ENCODE results near the gene CCDC154.
"Not testable (repeated sequence)": the region's sequence is repeated elsewhere in the genome, so short reads cannot be mapped to it uniquely, and the experiment has no call there.

The CCDC154 gene

DNA sequence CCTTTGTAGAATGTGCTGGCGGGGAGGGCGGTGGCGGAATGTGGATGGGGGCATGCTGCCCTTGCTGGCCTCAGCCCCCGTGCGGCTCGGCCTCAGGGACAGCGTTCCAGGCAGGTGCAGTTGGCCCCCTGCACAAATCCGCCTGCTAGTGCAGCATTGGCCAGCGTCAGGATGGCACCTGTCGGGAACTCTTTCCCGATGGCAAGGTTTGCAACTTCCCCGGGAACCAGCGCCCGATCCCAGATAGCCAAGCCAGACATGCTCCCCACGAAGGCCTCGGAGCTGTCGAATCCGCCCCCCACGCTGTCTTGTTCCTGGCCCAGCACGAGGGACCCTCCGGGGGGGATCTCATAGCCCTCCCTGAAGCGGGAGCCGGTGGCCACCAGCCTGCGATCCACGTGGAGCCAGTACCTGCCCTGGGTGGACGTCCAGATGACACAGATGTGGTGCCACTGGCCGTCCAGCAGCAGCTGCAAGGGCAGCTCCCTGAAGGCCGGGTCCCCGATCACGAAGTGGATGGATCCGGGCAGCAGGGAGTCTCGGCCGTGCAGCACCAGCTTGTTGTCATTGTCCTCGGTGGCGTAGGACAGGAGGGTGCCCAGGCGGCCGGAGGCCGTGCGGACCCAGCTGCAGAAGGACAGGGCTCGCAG is 41.6 kb upstream of the CCDC154 start:
- Histone ChIP-seq H3K4me3 (ENCODE audit: low read length) (no peak overlapping the region), H3K4me1 (ENCODE audit: control insufficient read depth, insufficient read depth, low read length) (peaks cover 4% of the 10 kb centered on the region), H3K36me3 (ENCODE audit: insufficient read depth, low read length) (no peaks in the 10 kb centered on the region), H3K9me3 (replicated peaks; ENCODE audit: low read length) (no peaks in the 10 kb centered on the region), H3K9ac (ENCODE audit: low read depth, low read length) (no peak overlapping the region), H3K27me3 (ENCODE audit: control insufficient read depth, insufficient read depth, low read length) (peaks cover 10% of the 10 kb centered on the region), H3K4me2 (ENCODE audit: low read length) (no peak overlapping the region)

DNA sequence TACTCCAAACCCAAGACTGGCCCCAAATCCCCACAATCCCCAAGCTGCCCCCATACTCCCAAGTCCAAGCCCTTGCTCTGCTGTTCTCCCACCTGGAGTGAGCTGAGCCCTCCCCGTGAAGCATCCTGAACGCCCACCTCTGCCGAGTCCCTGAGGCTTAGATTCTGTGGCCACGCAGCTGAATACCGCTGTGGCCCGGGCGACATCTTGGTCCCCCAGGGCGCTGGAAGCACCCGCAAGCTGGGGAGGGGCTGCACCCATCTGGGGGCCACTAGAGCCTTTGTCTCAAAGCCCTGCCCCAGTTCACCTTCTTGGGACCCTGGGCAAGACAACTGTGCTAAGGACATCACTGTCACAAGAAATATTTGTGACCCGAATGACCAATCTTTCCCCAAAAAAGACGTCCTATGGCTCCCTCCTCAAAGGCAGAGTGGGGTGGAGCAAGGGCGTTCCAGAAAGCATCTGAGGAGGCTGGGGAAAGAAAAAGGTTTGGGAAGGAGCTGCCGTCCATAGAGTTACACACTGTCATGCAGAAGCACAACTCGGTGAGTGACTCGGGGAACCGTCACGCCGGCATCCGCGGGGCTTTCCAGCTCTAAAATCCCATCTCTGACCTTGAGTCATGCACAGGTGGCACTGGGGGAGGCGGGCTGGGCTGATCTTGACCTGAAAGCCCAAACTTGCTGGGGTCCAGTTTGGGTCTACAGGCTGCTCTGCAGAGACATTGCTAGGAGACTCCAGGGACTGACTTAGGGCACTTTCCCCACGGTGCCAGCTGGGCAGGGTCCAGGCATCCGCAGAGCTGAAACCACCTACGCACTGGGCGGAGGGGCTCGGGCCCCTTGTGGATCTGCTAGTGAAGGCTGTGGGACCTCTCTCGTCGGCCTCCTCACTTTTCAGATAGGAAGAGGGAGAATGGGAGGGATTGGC is 37.8 kb upstream of the CCDC154 start:
- no peaks in the 10 kb centered on the region for H3K36me3 ChIP-seq (ENCODE audit: insufficient read depth, low read length)
- H3K4me3 ChIP-seq (ENCODE audit: low read length): no peak overlapping the region
- H3K9me3 ChIP-seq (replicated peaks; ENCODE audit: low read length): no peaks in the 10 kb centered on the region
- H3K27me3 ChIP-seq (ENCODE audit: control insufficient read depth, insufficient read depth, low read length): peaks cover 10% of the 10 kb centered on the region
- H3K9ac ChIP-seq (ENCODE audit: low read depth, low read length): no peak overlapping the region
- no peak overlapping the region for H3K4me2 ChIP-seq (ENCODE audit: low read length)
- peaks cover 4% of the 10 kb centered on the region for H3K4me1 ChIP-seq (ENCODE audit: control insufficient read depth, insufficient read depth, low read length)

DNA sequence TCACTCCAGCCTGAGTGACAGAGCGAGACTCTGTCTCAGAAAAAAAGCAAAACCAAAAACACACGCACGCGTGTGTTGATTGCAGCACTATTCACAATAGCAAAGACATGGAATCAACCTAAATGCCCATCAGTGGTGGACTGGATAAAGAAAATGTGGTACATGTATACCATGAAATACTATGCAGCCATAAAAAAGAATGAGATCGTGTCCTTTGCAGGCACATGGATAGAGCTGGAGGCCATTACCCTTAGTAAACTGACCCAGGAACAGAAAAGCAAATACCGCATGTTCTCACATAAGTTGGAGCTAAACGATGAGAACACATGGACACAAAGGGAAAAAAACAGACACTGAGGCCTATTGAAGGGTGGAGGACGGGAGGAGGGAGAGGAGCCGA is 34.6 kb upstream of the CCDC154 start:
- H3K27me3 ChIP-seq (ENCODE audit: control insufficient read depth, insufficient read depth, low read length); H3K9ac ChIP-seq (ENCODE audit: low read depth, low read length); H3K4me2 ChIP-seq (ENCODE audit: low read length); H3K36me3 ChIP-seq (ENCODE audit: insufficient read depth, low read length); H3K9me3 ChIP-seq (replicated peaks; ENCODE audit: low read length); H3K4me3 ChIP-seq (ENCODE audit: low read length): not testable (repeated sequence)
- peaks cover 11% of the 10 kb centered on the region for H3K4me1 ChIP-seq (ENCODE audit: control insufficient read depth, insufficient read depth, low read length)

DNA sequence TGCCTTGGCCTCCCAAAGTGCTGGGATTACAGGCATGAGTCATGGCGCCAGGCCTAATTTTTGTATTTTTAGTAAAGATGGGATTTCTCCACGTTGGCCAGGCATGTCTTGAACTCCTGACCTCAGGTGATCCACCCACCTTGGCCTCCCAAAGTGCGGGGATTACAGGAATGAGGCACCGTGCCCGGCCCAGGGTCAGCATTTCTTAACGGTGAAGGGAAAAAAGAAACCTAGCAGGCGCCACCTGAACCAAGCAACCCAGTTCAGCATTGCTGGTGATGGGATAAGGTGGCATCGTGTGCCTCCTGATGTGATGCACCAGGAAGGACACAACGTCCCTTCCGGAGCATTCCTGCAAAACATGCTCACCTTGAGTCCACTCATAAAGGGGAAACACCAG is 32.7 kb upstream of the CCDC154 start:
- H3K4me1 ChIP-seq (ENCODE audit: control insufficient read depth, insufficient read depth, low read length): peaks cover 12% of the 10 kb centered on the region
- no peak overlapping the region for H3K4me2 ChIP-seq (ENCODE audit: low read length)
- no peak overlapping the region for H3K9ac ChIP-seq (ENCODE audit: low read depth, low read length)
- no peak overlapping the region for H3K4me3 ChIP-seq (ENCODE audit: low read length)
- H3K27me3 ChIP-seq (ENCODE audit: control insufficient read depth, insufficient read depth, low read length): no peaks in the 10 kb centered on the region
- H3K36me3 ChIP-seq (ENCODE audit: insufficient read depth, low read length): no peaks in the 10 kb centered on the region
- no peaks in the 10 kb centered on the region for H3K9me3 ChIP-seq (replicated peaks; ENCODE audit: low read length)

DNA sequence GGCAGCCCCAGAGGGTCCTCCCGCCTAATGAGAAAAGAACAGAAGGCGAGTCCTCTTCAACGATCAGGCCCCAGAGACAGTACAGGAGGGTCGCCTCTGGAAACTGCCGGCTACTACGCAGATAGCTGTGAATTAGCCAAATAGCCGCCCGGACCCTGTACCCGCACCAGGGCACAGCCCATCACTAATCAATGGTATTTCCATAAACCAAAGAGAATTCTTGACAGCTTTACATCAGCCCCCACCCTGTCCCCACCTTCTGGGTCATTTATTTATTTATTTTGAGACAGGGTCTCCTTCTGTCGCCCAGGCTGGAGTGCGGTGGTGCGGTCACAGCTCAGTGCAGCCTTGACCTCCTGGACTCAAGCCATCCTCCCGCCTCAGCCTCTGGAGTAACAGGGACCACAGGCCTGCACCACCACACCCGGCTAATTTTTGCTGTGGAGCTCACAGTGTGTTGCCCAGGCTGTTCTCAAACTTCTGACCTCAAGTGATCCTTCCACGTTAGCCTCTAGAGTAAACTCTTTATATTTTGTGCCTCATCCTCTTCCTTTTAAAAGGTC is 31.3 kb upstream of the CCDC154 start:
- H3K27me3 ChIP-seq (ENCODE audit: control insufficient read depth, insufficient read depth, low read length): no peaks in the 10 kb centered on the region
- H3K4me1 ChIP-seq (ENCODE audit: control insufficient read depth, insufficient read depth, low read length): peaks cover 21% of the 10 kb centered on the region
- H3K9me3 ChIP-seq (replicated peaks; ENCODE audit: low read length): no peaks in the 10 kb centered on the region
- H3K9ac ChIP-seq (ENCODE audit: low read depth, low read length): peak overlapping the region; percentile 100
- H3K36me3 ChIP-seq (ENCODE audit: insufficient read depth, low read length): no peaks in the 10 kb centered on the region
- peak overlapping the region; percentile 91 for H3K4me2 ChIP-seq (ENCODE audit: low read length)
- peak overlapping the region; percentile 88 for H3K4me3 ChIP-seq (ENCODE audit: low read length)

DNA sequence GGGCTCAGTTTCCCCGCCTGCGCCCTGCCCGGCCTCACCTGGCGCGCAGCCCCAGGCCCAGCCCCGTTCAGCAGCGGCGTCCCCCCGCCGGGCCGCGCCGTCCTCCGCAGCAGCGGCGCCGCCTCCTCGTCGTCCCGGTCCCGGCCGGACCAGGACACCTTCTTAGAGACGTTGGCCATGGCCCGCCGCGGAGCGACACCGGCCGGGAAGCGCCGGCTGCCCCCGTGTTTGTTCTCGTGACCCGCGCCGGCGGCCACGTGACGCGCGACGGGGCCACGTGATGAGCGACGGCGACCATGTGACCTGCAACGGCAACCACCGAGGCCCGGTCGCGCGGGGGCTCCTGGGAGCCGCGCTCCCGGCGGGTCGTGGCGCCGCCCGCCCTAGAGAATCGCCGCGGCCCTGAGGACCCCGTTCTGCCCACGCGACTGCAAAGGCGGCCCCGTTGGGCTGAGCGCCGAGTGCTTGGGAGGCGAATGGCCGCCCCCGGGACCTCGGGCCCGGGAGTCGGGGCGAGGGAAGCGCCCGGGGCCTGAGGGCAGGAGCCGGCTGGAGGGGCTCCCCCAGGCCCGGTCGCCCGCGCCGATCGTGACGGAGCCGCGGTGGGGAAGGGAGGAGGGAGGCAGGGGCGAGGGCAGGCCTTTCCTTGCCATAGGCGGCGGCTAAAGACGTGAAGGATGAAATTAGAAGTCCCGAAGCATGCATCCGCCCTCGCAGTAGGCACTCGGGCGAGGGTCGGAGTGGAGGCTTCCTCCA is 30.6 kb upstream of the CCDC154 start, which contains the start of gene CLCN7:
Gene CLCN7 (minus strand): TSS at position 233 of the 756 bp plus-strand sequence. CDS start 54 bp downstream, at position 179.
- H3K9me3 ChIP-seq (replicated peaks; ENCODE audit: low read length): no peaks in the 10 kb centered on the region
- H3K27me3 ChIP-seq (ENCODE audit: control insufficient read depth, insufficient read depth, low read length): no peaks in the 10 kb centered on the region
- H3K4me1 ChIP-seq (ENCODE audit: control insufficient read depth, insufficient read depth, low read length): peaks cover 28% of the 10 kb centered on the region
- peak within 1 kb of the TSS; percentile 100 for H3K9ac ChIP-seq (ENCODE audit: low read depth, low read length)
- H3K4me3 ChIP-seq (ENCODE audit: low read length): peak within 1 kb of the TSS; percentile 88
- no peaks in the 10 kb centered on the region for H3K36me3 ChIP-seq (ENCODE audit: insufficient read depth, low read length)
- peak within 1 kb of the TSS; percentile 91 for H3K4me2 ChIP-seq (ENCODE audit: low read length)

DNA sequence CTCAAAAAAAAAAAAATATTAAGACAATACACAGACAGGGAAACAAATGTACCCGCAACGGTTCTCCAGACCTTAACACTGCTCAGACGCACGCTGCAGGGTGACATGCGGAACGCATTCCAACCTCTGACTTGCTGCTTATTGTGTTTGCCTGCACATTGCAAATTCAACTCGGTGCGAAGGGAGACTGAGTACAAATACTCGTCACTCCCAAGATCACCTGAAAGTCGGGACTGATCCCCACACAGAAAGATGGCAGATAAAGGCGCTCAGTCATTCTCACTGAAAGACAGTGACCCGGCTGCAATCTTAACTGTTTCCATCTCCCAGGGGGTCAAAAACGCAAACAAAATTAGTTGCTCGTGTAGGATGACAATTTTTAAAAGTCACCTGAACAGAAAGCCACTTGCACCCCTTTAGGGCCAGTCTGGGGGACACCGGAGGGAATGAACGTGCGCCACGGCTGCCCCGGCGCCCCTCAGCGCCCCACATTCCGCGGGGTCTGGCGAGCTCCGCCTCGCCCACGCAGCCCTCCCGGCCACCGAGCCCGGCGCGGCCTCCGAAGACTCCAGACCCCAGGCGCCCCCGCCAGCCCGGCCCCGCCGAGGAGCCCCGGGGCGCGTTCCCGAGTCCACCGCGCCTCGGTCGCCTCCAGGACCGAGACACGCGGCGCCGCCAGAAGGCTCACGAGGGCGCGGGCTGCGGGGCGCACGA is 29.9 kb upstream of the CCDC154 start:
- Histone ChIP-seq H3K9me3 (replicated peaks; ENCODE audit: low read length) (no peaks in the 10 kb centered on the region), H3K4me3 (ENCODE audit: low read length) (peak overlapping the region; percentile 88), H3K4me2 (ENCODE audit: low read length) (peak overlapping the region; percentile 91), H3K9ac (ENCODE audit: low read depth, low read length) (peak overlapping the region; percentile 100), H3K36me3 (ENCODE audit: insufficient read depth, low read length) (no peaks in the 10 kb centered on the region), H3K27me3 (ENCODE audit: control insufficient read depth, insufficient read depth, low read length) (no peaks in the 10 kb centered on the region), H3K4me1 (ENCODE audit: control insufficient read depth, insufficient read depth, low read length) (peaks cover 31% of the 10 kb centered on the region)

DNA sequence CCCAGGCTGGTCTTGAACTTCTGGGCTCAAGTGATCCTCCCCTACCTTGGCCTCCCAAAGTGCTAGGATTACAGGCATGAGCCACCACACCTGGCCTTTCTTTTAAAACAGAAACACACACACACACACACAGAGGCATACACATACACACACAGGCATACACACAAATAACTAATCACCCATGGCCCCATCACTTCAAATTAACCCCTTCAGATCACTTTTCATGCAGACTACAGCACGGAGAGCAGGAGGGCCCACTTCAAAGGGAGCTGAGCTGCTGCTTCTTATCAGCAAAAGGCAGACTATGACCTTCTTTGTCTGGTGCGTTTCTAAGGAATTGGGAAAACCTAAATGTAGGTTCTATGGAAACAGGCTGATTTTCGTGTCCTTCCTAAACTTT is 28.6 kb upstream of the CCDC154 start:
- Histone ChIP-seq H3K9ac (ENCODE audit: low read depth, low read length) (no peak overlapping the region), H3K4me3 (ENCODE audit: low read length) (no peak overlapping the region), H3K9me3 (replicated peaks; ENCODE audit: low read length) (no peaks in the 10 kb centered on the region), H3K27me3 (ENCODE audit: control insufficient read depth, insufficient read depth, low read length) (no peaks in the 10 kb centered on the region), H3K4me2 (ENCODE audit: low read length) (no peak overlapping the region), H3K4me1 (ENCODE audit: control insufficient read depth, insufficient read depth, low read length) (peaks cover 31% of the 10 kb centered on the region), H3K36me3 (ENCODE audit: insufficient read depth, low read length) (no peaks in the 10 kb centered on the region)

DNA sequence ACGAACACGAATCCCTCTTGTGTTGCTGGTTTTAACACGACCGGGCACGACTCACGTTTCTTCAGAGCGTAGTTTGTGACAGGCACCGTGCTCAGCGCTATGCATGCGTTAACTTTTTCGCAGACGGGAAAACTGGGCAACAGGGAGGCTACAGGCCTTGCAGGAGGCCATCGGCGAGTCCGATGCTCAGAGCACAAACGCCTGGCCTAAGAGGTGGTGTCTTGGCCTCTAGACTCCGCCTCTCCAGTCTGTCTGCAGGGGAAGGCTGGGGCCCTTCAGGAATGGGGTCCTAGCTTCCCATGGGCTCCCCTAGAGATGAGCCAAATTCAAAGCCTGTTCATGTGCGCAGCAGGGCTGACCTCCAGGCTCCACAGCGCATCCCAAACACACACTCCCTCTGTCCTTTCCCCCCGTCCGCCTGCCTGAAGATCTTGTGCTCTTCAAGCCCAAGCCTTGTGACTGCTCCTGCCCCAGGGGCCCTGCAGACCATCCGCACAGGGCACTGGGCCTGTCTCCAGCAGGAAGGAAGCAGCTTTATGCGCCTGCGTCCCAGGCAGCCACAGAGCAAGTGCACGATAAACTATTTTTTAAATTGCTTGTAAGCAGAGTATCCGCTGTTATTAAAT is 27.3 kb upstream of the CCDC154 start:
- H3K4me3 ChIP-seq (ENCODE audit: low read length): no peak overlapping the region
- no peak overlapping the region for H3K9ac ChIP-seq (ENCODE audit: low read depth, low read length)
- H3K9me3 ChIP-seq (replicated peaks; ENCODE audit: low read length): no peaks in the 10 kb centered on the region
- no peaks in the 10 kb centered on the region for H3K36me3 ChIP-seq (ENCODE audit: insufficient read depth, low read length)
- H3K4me1 ChIP-seq (ENCODE audit: control insufficient read depth, insufficient read depth, low read length): peaks cover 31% of the 10 kb centered on the region
- peak overlapping the region; percentile 69 for H3K4me2 ChIP-seq (ENCODE audit: low read length)
- H3K27me3 ChIP-seq (ENCODE audit: control insufficient read depth, insufficient read depth, low read length): no peaks in the 10 kb centered on the region

DNA sequence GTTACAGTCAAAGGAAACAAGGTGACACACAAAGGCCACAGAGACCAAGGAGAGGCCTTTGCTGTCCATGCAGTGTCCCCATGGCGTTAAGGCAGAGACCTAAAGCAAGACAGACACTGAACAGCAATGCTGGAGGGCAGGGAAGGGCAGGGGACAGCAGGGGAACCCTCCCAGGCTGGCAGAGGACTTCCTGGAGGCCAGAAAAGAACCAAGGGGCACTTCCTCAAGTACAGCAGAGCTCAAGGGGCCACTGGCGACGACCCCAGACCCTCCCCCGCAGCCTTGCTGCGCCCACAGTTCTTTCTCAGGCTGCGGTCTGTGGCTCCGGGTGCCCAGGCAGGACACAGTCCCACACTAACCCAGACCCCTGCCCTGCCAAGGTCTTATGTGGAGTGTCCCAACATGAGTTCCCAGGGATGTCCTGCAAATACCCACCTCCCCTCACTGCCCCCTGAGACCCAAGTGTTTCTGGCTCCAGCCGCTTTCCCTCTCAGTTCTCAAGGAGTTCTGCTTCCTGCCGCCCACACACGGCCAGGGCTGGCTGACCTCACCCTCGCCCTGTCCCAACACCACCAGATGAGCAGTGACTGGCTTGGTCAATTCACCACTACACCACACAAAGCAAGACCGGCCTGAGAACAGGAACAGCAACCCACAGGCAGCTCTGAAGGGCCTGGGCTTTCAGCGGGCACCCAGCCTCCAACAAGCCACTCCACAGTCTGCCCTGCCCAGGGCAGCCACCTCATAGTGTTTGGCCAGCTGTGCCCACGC is 26.3 kb upstream of the CCDC154 start:
- H3K9ac ChIP-seq (ENCODE audit: low read depth, low read length): peak overlapping the region; percentile 42
- H3K4me2 ChIP-seq (ENCODE audit: low read length): peak overlapping the region; percentile 69
- H3K4me3 ChIP-seq (ENCODE audit: low read length): peak overlapping the region; percentile 43
- H3K9me3 ChIP-seq (replicated peaks; ENCODE audit: low read length): no peaks in the 10 kb centered on the region
- no peaks in the 10 kb centered on the region for H3K27me3 ChIP-seq (ENCODE audit: control insufficient read depth, insufficient read depth, low read length)
- no peaks in the 10 kb centered on the region for H3K36me3 ChIP-seq (ENCODE audit: insufficient read depth, low read length)
- H3K4me1 ChIP-seq (ENCODE audit: control insufficient read depth, insufficient read depth, low read length): peaks cover 28% of the 10 kb centered on the region

Measured in skeletal muscle satellite cell (primary cell).